MG63 (cell line): Measurements from ENCODE around the gene TEX14. TPM values are rescaled to one million over a fixed set of nuclear protein-coding genes. Genes with fewer than 3 reads are reported as not detected.

ENCODE experiments used
- DNase-seq: peaks from one replicate; pipeline ENCODE4 v3.0.0-alpha.2; 2020
- H3K27me3 ChIP-seq: fragments of 250-450 bp; sonication (Bioruptor Pico); 2 replicates; pipeline ENCODE4 v1.5.1; 2020; ENCODE audit warnings: mild to moderate bottlenecking, moderate library complexity
- H3K36me3 ChIP-seq: fragments of 250-450 bp; sonication (Bioruptor Pico); 2 replicates; pipeline ENCODE4 v1.5.1; 2020; ENCODE audit warnings: mild to moderate bottlenecking, moderate library complexity
- H3K4me3 ChIP-seq: fragments of 250-450 bp; sonication (Bioruptor Pico); 2 replicates; pipeline ENCODE4 v1.5.1; 2020; ENCODE audit warnings: mild to moderate bottlenecking, moderate library complexity
- H3K9me3 ChIP-seq: fragments of 250-450 bp; sonication (Bioruptor Pico); 2 replicates; pipeline ENCODE4 v1.5.1; 2020; ENCODE audit warnings: mild to moderate bottlenecking, moderate library complexity
- total RNA-seq: library from RNA; depleted of rRNA; stranded (reverse); fragments of >200 nt; shearing (Covaris generic); gene quantifications from 2 replicates; pipeline ENCODE4 v1.2.3, GENCODE V29; 2014; ENCODE audit warnings: low replicate concordance

The TEX14 gene
- total RNA-seq, 1 experiment from 2014 or later: 0.03 TPM

DNA sequence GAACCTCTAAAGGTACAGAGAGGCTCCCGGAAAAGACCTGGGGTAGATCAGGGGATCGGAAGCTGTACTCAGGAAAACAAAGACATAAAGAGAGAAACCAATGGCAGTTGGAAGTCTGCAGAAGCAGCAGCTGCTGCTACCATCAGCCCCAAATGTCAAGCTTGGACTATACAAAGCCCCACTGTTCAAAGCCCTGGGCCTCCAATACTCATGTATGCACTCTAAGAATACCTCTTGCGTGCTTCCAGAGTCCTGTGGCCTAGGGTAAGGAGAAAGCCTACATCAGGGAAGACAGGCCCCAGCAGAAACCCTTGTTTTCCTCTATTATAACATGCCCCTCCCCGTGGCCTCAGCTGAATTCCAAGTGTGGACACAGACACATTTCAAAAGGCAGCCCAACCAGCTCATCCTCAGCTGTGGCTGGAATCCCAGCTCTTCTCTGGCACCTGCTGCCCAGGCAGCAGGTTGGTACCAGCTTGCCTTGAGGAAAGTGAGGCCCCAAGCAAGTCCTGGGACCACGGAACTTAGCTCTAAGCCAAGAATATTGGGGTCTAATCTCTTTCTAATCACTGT is 158.1 kb downstream of the TEX14 start:
- no peak for DNase-seq
- no peaks in the 10 kb centered on the region for H3K9me3 ChIP-seq

DNA sequence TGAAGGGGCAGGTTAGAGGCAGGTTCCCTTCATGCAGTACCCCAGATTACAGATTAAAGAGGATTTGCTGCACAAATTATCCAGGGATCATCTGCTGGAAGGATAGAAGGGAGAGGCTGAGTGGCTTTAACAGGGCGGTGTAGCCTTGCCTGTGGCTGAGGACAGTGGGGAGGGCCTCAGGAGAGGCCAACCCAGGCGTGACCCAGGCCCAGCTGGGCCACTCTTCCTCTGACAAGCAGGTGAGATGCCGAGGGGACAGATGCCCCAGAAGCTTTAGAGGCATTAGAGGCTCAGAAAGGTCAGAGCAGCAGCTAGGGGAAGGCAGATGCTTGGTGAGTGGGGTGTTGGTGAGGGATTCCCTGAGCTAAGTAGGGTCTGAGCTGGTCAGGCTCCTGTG is 159.3 kb downstream of the TEX14 start:
- Histone ChIP-seq H3K27me3 (peaks cover 4% of the 10 kb centered on the region; the same call in 1 of the 2 replicates), H3K4me3 (peak overlapping the region; percentile 39; the same call in 1 of the 2 replicates), H3K9me3 (no peaks in the 10 kb centered on the region), H3K36me3 (no peaks in the 10 kb centered on the region)
- no peak for DNase-seq

More for the DNA sequence above, 158.1 kb downstream of the TEX14 start:
- Histone ChIP-seq H3K36me3 (no peaks in the 10 kb centered on the region), H3K27me3 (peaks cover 4% of the 10 kb centered on the region; the same call in 1 of the 2 replicates), H3K4me3 (no peak overlapping the region)

DNA sequence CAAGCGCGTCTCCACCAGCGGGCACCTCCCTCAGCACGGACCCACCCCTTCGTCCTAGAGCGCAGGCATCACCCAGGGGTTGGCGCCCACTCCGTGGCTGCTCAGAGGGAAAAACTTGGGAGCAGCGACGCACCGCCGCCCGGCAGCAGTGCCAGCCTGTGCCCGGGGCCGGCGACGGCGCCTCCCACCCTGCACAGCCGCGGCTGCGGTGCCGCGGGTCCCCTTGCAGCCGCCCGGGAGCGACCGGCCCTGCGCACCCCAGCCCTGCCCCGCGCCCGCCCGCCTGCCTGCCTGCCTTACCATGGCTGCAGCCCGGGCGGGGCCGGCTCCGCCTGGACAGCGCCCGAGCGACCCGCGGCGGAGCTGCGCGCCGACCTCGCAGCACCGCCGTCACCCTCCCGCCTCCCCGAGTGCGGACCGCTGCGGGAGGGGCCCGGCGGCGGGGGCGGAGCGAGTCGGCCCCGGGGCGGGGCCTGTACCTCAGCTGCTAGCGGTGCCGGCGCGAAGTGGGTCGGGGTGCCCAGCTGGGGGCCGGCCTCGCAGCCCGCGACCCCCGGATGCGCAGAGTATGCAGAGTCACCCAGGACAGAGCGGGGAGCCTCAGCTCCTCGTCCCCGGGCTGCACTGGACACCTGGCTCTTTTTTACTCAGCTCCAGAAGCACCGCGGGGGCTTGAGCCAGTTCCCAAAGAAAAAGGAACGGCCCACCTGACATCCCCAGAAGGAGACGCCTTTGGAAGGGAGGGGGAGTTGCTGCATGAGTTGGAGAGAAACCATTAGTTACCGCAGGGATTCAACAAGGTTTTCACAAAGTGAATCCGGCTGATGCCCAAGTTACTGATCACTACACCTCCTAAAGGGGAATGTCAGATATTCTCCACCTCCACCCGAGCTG is 159.9 kb downstream of the TEX14 start:
- peaks cover 4% of the 10 kb centered on the region; the same call in 1 of the 2 replicates for H3K27me3 ChIP-seq
- peak overlapping the region; percentile 39 for H3K4me3 ChIP-seq
- DNase-seq: peak; percentile 65
- no peaks in the 10 kb centered on the region for H3K36me3 ChIP-seq
- H3K9me3 ChIP-seq: no peaks in the 10 kb centered on the region

DNA sequence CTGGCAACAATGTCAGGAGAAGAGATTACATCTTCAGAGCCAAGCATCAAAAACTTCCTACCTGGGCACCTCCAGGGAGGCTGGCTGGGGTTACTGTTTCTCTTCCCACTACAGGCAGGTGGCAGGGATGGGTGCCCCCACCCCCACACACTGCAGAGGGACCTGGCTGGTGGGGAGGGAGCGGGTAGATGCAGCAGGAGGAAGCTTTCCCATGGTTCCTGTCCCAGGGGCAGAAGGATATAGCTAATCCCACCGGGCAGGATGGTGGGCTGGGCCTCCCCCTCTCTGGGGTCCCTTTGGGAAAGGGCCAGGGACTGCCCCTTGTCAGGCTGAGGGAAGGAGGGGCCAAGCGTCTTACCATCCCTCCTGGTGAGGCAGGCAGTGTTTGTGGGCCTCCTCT is 160.7 kb downstream of the TEX14 start:
- no peaks in the 10 kb centered on the region for H3K36me3 ChIP-seq
- H3K9me3 ChIP-seq: no peaks in the 10 kb centered on the region
- DNase-seq: no peak
- peaks cover 4% of the 10 kb centered on the region; the same call in 1 of the 2 replicates for H3K27me3 ChIP-seq
- H3K4me3 ChIP-seq: no peak overlapping the region

DNA sequence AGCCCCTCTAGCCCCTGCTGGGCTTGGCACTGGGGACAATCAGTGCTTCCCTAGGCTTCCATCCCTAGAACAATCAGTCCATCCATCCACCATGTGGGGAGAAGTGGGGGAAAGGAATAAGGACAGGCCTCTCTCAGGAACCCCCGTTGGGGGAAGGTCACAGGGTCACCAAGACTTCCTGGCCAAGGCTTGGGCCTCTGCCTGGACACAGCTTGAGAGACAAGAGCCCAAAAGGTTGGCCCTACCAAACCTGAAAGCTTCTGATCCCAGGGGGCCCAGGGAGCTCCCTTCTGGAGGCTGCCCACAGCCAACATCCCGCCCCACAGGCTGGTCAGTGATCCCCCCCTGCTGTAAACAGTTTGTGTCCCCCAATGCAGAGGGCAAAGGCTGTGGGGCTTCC is 161.2 kb downstream of the TEX14 start:
- Histone ChIP-seq H3K27me3 (peaks cover 4% of the 10 kb centered on the region; the same call in 1 of the 2 replicates), H3K36me3 (no peaks in the 10 kb centered on the region), H3K4me3 (no peak overlapping the region), H3K9me3 (no peaks in the 10 kb centered on the region)
- no peak for DNase-seq

DNA sequence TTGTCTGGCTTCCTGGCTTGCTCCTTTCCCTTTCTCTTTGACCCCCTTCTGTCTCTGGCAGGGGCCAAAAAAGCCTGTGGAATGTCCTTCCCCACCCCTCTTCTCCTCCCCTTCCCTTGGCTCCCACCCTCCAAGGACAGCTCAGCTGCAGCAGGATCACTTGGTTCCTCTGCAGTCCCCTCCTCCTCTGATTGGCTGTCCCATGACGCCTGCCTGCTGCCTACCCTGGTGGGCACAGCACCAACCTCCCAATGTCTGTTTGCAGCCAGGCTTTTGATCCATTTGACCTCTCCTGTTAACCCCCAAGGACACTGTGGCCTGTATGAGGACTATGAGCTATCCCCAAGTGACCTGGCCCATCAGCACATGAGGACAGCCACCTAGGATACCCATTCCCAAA is 162.6 kb downstream of the TEX14 start:
- Histone ChIP-seq H3K4me3 (no peak overlapping the region), H3K27me3 (peaks cover 4% of the 10 kb centered on the region; the same call in 1 of the 2 replicates), H3K9me3 (no peaks in the 10 kb centered on the region), H3K36me3 (no peaks in the 10 kb centered on the region)
- DNase-seq: no peak

DNA sequence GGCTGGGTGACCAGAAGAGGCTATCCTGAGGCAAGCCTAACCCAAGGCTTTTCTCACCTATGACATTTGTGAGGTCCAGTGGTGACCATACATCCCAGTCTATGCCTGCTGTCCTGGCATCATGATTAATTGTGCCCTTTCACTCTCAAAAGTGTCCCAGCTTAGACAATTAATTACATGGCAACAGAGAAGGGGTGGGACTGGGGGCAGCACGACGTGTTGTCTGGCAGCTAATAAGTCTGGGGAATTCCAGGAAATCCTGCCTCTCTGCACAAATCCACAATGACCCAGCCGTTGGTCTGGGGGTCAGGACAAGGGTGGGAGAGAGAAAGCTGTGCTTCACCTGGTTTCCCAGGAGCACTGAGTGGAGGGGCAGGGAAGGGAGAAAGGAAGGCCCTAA is 163.4 kb downstream of the TEX14 start:
- H3K9me3 ChIP-seq: no peaks in the 10 kb centered on the region
- H3K36me3 ChIP-seq: no peaks in the 10 kb centered on the region
- DNase-seq: no peak
- H3K27me3 ChIP-seq: peaks cover 4% of the 10 kb centered on the region; the same call in 1 of the 2 replicates
- H3K4me3 ChIP-seq: no peak overlapping the region

DNA sequence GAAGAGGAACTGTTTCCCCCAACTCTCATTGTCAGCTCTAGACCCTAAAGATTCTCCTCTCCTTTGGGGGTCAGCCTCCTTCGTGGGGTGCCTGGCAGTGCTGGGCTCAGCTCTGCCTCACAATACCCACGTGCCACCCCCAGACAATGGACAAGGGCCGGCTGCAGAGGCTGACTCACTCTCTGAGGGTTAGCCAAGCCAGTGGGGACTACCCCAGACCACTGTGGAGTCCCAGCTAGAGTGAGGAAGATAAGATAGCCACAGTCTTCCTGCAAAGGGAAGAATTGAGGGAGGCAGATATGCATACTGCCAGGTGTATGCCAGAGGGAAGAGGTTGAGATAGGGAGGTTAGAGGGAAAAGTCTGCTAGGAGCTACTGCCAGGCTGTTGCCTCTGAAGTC is 163.9 kb downstream of the TEX14 start:
- no peak overlapping the region for H3K4me3 ChIP-seq
- peaks cover 4% of the 10 kb centered on the region; the same call in 1 of the 2 replicates for H3K27me3 ChIP-seq
- DNase-seq: peak; percentile 41
- H3K36me3 ChIP-seq: no peaks in the 10 kb centered on the region
- no peaks in the 10 kb centered on the region for H3K9me3 ChIP-seq

DNA sequence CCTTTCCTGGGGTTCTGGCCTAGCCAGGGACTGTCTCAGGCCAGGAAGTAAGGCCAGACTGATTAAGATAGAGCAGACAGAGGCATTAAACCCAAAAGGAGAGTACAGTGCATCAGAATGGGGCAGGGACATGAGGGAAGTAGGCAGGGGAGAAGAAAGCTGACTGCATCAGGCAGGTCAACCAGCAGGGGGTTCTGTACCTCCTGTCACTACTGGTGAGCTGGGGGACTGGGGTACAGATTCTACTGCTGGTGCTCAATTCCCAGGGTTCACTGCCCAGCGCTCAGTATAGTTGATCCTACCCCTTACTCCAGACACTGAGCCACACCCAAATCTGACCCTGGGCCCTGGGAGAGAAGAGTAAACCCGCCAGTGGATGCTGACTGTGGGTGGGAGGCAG is 164.5 kb downstream of the TEX14 start:
- H3K4me3 ChIP-seq: no peak overlapping the region
- no peaks in the 10 kb centered on the region for H3K36me3 ChIP-seq
- no peaks in the 10 kb centered on the region for H3K9me3 ChIP-seq
- peaks cover 3% of the 10 kb centered on the region; the same call in 1 of the 2 replicates for H3K27me3 ChIP-seq
- no peak for DNase-seq

DNA sequence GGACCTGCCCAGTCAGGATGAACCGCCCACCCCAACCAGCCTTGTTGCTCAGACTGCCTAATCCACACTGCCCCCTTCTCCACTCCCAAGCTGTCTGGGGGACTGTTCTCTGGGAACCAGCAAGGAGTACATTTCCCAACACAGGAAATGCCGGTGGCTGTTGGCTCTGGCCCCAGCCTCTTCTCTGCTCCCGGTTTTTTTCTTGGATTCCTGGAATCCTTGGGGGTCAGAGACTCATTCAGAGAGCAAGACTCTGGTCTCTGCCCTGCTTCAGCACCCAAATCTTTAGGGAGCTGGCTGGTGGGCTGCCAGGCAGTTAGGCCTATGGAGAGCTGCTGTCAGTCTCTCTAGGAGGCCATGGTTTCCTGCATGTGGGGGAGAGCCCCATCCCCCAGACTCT is 166.6 kb downstream of the TEX14 start:
- H3K4me3 ChIP-seq: no peak overlapping the region
- H3K27me3 ChIP-seq: no peaks in the 10 kb centered on the region
- peak; percentile 68 for DNase-seq
- no peaks in the 10 kb centered on the region for H3K9me3 ChIP-seq
- H3K36me3 ChIP-seq: no peaks in the 10 kb centered on the region

DNA sequence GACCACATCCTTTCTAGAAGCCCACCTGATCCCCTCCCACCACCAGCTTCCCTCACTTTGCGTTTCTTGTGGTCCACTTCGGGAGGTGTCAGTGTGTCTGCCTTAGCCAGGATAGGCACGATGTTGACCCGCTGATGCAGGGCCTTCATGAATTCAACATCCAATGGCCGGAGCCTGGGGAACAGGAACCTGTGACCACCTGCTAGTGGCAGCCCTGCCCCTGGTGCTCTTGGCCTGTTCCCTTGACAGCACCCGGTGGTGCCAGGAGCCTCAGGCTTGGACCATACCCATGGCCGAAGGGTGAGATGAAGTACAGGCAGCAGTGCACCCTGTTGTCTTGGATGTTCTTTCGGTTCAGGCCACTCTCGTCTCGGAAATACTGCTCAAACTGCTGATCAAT is 170.2 kb downstream of the TEX14 start:
- no peaks in the 10 kb centered on the region for H3K9me3 ChIP-seq
- no peak overlapping the region for H3K4me3 ChIP-seq
- no peaks in the 10 kb centered on the region for H3K36me3 ChIP-seq
- no peaks in the 10 kb centered on the region for H3K27me3 ChIP-seq
- no peak for DNase-seq

DNA sequence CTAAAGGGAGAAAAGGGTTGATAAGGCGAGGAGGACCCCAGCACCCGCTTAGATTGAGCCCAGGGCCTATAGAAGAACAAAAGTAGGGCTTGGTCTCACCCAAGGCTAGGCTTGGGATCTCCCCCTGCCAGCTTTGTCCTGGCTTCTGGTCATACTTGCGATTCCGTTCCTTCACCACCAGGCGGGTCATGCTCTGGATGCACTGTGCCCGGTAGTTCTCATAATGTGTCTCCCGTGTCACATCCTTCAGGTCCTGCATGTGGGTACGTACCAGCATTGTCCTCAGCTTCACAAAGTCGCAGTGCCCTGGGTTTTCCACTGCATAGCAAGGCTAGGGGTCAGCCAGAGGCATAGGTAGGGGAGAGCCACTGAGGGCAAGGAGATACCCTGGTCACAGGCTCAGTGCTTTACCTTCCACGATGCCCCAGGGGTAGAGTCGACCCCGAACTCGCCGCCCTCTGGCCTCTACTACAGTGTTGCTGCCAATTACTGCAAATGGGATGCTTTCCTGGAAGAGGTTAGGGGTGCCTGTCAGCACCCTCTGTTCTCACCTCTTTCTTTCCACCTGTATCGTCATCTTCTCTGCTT is 170.9 kb downstream of the TEX14 start:
- H3K4me3 ChIP-seq: no peak overlapping the region
- H3K27me3 ChIP-seq: no peaks in the 10 kb centered on the region
- H3K36me3 ChIP-seq: no peaks in the 10 kb centered on the region
- peak; percentile 24 for DNase-seq
- H3K9me3 ChIP-seq: no peaks in the 10 kb centered on the region

DNA sequence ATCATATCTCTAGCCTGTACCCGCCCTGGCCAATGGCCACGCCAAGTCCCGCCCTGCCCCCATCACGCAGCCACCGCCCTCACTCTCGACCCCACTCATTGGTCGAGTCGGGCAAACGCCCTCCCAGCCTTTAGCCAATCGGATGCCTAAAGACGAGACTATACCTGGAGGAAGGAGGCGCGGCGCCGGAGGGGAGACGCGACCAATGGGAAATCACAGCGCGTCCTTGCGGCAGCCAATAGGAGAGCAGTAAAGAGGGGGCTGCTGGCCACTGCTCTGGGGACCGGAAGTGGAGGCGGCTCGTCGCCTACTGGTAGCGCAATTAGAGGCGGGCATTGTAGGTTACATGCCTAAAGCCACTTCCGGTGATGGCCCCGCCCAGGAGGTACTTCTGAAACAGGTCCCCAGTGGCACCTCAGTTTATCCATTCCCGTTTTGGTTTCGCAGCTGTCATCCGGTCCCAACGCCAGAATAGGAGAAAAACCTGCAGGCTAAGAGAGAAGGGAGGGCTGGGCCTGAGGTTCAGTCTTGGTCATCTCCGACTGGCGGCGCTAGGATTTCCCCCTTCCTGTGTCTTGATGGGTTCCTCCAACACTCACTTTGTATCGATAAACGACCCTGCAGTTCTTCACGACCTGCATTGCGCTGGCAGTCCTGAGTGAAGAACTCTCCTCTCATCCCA is 173.8 kb downstream of the TEX14 start:
- Histone ChIP-seq H3K4me3 (peak overlapping the region; percentile 68), H3K27me3 (no peaks in the 10 kb centered on the region), H3K9me3 (no peaks in the 10 kb centered on the region), H3K36me3 (no peaks in the 10 kb centered on the region; the same call in 1 of the 2 replicates)
- DNase-seq: peak; percentile 100

DNA sequence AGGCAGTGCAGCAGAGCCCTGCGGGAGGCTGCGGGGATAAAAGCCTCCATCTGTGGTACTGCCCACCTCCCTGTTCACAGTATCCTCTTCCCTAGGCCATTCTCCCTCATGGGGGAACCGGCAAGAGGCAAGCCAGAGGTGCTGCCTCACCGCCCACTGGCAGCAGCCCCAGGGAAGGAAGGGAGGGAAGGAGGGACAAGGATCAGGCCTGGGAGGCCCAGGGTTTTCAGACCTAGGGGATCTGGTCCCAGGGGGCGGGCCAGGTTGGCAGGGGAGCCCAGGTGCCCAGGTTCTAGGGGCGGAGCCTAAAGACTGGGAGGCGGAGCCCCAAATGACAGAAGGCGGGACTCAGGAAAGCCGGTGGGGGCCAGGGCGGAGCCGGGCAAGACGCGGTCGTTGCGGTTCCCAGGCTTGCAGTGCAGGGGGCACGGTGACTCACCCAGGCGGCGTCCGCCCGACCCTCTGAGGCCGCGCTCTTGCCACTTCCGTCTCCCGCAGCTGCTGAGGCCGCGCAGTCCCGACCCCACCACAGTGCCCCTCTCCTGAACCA is 174.4 kb downstream of the TEX14 start:
- DNase-seq: no peak
- H3K4me3 ChIP-seq: peak overlapping the region; percentile 68
- no peaks in the 10 kb centered on the region for H3K9me3 ChIP-seq
- no peaks in the 10 kb centered on the region for H3K27me3 ChIP-seq
- peaks cover 6% of the 10 kb centered on the region for H3K36me3 ChIP-seq

DNA sequence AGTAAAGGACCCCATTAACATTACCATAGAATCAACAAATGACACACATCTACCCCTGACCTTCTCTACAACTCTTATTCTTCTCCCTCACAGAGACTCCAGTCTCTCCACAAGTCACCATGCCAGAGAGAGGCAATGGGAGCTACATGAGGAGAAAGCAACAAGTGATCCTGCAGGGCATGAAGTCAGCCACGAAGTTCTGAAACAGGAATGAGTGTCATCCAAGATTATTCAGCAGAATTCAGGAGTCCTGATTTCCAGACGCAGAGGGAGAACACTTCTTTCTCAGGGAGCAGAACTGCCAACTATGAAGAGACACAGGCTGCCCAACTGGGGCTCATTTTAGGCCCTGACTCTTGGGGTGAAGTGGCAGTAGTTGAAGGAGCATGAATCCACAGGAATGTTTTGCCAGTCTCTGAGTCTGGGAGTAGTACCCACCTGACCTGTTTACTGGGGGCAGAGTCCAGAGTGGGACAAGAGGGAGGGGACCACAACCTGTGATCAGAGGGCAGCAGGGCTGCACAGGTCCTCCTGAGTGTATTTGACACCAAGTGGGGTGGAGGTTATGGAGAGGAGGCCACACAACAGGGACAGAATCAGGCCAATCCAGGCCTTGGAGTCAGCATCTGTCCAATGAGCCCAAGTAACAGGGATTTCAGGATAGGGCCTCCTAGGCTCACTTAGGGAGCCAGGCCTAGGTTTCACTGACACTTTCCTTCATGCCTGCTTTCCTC is 175.0 kb downstream of the TEX14 start:
- Histone ChIP-seq H3K4me3 (peak overlapping the region; percentile 68), H3K27me3 (no peaks in the 10 kb centered on the region), H3K9me3 (no peaks in the 10 kb centered on the region), H3K36me3 (peaks cover 10% of the 10 kb centered on the region)
- DNase-seq: no peak

DNA sequence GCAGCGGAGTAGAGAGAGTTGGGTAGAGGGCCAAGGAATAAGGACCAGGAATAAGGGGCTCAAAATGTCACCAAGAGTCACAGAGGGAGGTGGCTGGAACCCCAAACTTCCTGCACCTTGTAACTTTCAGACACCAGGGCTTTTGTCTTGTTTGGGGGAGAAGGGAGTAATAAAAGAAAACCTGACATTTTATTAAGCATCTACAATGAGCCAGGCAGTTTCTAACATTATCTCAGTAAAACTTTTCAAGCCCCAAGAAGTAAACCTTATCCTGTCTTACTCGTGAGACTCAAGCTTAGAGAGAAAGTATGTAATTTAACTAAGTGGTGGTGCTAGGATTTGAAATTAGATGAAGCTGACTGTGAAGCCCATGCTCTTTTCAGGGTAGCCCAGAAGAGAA is 176.6 kb downstream of the TEX14 start:
- Histone ChIP-seq H3K9me3 (no peaks in the 10 kb centered on the region), H3K27me3 (no peaks in the 10 kb centered on the region), H3K36me3 (peaks cover 20% of the 10 kb centered on the region), H3K4me3 (no peak overlapping the region)
- DNase-seq: no peak
